Measurements from ENCODE around the gene CACNG6. TPM values are rescaled to one million over a fixed set of nuclear protein-coding genes. Genes with fewer than 3 reads are reported as not detected.
A peak's percentile ranks its signal among the peaks of the same experiment; 100 is the strongest.
"Not testable (repeated sequence)": the region's sequence is repeated elsewhere in the genome, so short reads cannot be mapped to it uniquely, and the experiment has no call there.

The CACNG6 gene, protein sequence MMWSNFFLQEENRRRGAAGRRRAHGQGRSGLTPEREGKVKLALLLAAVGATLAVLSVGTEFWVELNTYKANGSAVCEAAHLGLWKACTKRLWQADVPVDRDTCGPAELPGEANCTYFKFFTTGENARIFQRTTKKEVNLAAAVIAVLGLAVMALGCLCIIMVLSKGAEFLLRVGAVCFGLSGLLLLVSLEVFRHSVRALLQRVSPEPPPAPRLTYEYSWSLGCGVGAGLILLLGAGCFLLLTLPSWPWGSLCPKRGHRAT
- total RNA-seq (2014; rRNA removed; shearing (Covaris generic)) = 1.0 and 9.3 TPM in 2 replicates

DNA sequence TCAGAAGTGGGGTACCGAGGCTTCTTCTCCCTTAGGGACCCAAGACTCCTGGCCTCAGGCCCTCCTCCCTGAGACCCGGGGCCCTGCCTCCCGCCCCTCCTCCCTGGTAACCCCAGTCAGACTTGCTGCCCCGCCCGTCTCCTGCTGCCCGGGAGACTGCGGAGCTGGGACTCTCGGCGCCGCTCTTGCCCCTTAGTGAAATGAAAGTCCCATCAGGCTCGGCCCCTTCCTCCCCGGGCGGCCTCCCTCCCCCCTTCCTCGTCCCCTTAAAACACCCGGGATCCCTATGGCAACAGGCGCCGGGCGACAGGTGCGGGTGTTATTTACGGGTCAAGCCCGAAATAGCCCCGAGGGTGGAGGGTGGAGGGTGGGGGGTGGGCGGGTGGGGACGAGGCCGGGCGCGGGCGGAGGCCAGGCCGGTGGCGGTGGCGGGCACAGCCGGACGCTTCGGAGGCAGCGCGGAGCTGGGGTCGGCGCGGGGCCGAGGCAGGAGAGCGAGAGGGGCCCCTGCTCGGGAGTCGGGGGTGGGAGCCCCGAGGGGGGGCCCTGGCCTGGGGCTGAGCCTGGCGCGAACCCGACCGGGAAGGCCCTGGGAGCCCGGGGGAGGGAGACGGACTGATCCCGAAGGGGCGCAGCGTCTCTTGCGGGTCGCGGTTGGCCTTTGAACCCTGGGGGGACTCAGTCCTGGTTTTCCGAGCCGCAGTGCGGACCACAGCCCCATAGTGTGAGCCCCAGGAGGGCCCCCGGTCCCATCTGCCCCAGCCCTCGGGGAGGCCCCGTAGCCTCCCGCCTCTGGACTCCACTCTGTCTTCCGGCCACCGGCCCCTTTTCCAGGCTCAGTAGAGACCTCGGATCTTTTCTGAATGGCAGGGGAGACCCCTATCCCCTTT lies at the start of gene CACNG6:
CACNG6 (plus strand) TSS at position 414 of the 890 bp plus-strand sequence. CDS start 1,241 bp downstream, outside the sequence.
- peak; percentile 74 for DNase-seq (ENCODE audit: low read depth)

DNA sequence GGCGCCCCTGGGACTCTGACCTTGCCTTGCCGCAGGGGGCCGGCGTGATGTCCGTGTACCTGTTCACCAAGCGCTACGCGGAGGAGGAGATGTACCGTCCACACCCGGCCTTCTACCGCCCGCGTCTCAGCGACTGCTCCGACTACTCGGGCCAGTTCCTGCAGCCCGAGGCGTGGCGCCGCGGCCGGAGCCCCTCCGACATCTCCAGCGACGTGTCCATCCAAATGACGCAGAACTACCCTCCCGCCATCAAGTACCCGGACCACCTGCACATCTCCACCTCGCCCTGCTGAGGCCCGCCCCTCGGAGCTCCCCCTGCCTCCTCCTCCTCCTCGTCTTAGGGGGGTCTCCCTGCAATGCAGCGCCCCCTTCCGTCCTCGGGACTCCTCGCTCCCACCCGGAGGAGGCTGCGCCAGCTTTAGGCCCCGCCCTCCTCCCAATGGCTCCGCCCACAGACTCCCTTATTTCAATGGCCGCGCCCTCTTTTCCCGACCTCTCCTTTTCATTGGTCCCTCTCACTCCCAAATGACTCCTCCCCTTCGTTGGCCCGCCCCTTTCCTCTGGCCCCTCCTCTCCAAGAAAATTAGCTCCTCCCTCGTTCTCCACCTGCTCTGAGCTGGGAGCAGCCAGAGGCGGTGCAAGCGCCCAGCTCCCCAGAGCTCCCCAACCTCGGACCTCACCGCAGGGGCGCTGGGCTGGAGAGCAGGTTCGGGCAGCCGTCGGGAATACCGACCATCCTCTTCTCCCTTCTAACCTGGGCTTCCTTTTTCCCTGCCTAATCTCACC lies 49.2 kb upstream of the CACNG6 start:
- peak; percentile 67 for DNase-seq (ENCODE audit: low read depth)

DNA sequence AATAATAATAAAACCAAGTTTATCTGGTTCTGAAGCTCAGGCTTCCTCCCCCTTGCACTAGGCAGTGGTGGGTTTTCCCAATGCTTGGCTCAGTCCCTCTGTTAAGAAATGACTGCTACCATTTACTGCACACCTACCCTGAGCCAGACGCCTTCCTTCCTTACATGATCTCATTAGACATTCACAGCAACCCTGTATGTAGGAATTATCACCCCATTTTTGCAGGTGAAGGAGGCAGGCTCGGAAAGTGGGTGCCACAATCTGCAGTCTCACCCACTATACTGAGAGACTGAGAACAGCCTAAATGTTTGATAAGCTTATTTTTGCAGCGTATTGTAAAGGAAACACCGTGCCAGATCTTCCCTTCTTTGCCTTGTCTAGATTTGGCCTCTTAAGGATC lies 47.0 kb upstream of the CACNG6 start:
- no peak for DNase-seq (ENCODE audit: low read depth)

DNA sequence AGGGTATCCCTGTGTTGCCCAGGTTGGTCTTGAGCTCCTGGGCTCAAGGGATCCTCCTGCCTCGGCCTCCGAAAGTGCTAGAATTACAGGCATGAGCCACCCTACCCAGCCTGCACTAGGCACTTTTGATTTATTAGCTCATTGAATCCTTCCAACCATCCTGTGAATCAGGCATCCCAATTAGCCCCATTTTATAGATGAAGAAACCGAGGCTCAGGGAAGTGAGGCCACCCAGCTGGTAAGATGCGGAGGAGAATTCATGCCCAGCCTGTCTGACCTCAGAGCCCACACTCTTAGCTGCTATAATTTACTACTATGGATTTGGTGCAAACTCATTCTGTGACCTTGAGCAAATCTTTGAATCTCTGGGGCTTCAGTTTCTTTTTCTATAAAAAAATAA lies 46.5 kb upstream of the CACNG6 start:
- DNase-seq (ENCODE audit: low read depth) = no peak

DNA sequence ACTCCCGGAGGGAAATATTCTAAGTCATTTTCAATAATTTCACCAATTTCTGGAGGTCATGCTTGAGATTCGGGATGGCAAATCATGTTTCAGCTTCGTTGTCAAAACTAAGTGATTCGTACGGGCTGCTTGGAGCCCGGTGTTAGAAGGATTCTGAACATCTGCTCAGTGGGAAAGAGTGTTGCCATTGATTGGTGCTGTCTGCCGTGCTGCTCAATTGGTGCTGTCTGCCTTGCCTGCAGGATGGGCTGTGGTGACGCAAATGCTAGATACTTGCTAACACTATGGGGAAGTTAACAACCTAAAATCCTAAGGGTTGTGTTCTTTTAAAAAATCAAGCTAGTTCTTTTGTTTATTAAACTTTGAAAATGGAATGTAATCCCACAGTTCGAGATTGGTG lies 46.0 kb upstream of the CACNG6 start:
- peak; percentile 69 for DNase-seq (ENCODE audit: low read depth)

DNA sequence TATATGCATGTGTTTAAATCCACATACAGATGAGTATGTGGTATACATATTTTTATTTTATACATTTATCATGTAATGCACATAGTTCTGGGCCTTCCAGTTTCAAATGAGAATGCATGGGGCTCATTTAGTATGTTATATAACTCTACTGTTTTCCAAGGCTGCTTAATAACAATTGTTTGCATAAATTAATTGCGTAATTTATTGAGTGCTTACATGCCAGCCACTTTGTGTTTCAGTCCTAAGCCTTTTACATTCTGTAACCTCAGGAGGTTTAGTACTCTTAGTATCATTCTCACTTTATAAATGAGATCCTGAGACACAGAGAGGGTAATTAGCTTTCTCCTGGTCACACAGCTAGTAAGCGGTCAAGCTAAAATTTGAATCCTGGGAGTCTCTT lies 45.4 kb upstream of the CACNG6 start:
- DNase-seq (ENCODE audit: low read depth) = no peak

DNA sequence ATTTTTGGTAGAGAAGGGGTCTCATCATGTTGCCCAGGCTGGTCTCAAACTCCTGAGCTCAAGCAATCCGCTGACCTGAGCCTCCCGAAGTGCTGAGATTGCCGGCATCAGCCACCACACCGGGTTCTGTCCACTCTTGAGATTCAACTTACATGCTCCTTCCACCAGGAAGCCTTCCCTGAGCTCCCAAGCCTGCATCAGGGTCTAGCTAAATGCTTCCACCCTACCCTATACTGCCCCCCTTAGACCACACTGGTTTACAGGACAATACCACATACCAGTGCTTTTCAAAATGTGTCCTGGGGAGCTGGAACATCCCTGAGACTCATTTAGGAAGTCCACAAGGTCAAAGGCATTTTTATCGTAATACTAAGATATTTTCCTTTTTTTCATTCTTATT lies 43.8 kb upstream of the CACNG6 start:
- DNase-seq (ENCODE audit: low read depth) = peak; percentile 35

DNA sequence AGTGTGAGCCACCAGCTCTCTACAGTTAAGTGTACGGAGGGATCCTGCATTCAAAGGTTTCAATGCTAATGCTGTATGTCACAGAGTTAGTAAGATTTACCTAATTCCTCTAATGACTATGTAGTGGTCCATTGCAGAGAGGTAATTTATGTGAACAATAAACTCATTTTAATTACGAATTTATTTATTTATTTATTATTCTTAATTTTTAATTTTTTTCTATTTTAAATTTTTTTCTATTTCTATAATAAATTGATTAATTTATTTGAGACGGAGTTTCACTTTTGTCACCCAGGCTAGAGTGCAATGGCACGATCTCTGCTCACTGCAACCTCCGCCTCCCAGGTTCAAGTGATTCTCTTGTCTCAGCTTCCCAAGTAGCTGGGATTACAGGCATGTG lies 42.8 kb upstream of the CACNG6 start:
- DNase-seq (ENCODE audit: low read depth) = not testable (repeated sequence)

DNA sequence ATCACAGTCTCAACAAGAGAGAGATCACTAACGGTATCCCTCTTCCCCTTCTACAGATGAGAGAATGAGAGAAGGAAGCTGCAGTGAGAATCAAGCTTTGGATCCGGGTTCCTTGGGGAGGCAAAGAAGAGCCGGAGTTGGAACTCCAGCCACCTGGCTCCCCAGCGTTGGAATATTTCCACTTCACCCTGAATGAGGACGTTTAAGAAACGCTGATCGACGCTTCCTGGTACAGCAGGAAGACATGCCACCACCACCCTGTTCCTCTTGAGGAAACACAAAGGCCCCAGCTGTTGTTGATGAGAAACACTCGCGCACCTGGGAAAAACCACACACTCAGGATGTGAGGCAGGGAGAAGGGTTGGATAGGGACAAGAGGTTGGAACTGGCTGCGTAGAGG lies 40.0 kb upstream of the CACNG6 start:
- DNase-seq (ENCODE audit: low read depth) = no peak

DNA sequence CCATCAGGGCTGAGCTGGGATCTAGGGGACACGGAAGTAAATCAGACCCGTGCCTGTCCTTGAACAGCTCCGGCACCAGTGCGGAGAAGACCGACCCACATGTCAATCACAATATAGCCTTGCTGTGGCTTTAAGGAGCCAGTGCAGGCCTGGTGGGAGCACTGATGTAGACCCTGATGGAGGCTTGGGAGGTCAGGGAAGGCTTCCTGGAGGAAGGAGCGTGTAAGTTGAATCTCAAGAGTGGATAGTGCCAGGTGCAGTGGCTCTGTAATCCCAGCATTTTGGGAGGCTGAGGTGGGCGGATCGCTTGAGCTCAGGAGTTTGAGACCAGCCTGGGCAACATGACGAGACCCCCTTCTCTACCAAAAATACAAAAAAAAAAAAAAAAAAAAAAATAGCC lies 39.5 kb upstream of the CACNG6 start:
- DNase-seq (ENCODE audit: low read depth) = no peak

DNA sequence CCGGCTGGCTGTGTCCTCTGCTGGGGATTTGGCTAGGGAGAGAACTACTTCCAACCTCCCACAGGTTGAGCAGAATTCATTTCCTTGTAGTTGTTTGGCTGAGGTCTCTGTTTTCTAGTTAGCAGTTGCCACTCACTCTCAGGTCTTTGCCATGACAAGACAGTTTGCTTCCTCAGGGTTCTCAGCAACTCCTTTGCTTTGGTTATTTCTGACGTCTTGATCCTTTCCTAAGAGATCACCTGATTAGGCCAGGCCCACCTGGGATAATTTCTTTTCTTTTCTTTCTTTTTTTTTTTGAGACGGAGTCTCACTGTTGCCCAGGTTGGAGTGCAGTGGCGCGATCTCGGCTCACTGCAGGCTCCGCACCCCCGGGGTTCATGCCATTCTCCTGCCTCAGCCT lies 38.1 kb upstream of the CACNG6 start:
- no peak for DNase-seq (ENCODE audit: low read depth)

DNA sequence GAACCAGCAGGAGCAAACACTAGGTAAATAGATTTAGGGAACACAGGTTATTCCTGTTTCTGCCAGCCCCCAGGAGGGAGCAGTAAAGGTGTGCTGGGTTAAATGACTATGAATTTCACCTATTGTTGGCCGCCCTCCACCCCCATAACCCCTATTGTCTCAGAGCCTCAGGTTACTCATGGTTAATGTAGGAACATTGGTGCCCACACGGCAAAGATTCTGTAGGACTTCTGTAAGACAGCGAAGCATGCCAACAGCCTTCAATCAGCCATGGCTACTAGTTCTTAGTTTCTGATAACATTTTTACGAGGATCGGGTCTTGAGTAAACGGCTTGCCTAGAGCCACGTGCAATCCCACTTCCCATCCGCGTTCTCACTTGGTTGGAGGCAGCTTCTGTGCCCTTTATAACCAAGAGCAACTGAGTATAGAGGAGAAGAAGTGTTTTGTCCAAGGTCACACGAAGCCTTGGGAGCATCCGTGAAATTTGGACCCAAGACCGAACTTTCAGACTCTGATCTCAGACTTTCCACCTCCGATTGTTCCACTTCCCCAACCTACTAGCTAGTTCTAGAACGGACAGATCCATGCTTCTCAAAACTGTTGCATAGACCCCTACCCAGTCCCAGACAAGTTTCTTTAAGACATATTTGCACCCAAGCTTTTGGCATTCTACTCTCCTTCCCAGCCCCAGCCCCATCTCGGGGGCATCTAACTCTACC lies 33.8 kb upstream of the CACNG6 start:
- DNase-seq (ENCODE audit: low read depth) = no peak

DNA sequence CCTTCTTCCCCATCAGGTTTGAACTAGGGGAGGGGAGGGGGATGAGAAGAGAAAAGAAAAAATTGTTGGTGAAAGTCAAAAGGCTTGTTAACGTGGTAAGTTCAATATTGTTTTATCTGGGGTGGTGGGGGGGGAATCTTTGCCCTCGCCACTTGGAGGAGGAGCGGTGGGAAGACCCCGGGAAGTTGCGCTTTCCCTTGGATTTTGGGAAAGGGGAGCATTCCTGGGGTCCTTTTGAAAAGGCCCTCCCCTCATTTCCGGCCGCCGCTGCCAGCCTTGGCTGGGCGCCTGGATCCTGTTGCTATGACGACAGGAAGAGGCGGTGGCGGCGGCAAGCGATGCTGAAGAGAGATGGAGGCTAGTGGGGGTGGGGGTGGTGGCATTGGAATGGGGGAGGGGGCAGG lies 33.3 kb upstream of the CACNG6 start:
- DNase-seq (ENCODE audit: low read depth) = peak; percentile 65

DNA sequence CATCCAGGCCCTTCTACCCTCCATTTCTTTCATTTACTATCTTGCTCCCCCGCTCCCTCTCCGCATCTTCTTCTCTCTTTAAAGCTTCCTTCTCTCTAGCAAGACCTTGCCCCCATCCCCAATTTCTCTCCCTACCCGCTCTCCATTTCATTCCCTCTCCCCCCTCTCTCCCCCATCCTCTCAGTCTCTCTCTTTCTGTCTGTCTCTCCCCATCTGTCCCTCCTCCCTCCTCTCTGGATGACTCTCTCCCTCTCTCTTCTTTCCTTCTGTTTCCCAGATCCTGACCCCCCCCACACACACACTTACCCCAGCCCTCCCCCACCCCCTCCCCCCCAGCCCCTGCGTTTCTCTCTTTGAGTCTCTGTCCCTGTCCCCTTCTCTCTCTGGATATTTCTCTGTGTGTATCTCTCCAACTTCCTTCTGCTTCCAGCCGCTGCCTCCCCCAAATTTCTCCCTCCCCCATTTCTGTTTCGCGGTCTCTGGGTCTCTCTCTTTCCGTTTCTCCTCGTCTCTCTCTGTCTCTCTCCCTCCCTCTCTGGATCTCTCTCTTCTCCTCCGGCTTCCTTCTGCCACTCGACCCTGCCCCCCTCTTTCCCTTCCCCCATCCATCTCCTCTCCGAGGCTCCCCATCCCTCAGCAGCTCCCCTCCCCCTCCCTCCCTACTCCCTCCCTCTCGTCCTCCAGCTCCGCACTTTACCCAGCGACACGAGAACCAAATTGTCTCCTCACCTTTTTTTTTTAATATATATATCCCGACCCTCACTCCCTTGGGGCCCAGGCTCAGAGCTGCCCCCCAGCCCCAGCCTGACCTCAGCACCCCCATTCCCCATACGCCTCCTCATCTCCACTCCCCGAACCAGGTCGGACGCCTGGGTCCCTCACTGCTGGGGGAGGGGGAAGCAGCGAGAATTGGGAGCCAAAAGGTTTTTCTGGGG lies 32.3 kb upstream of the CACNG6 start:
- no peak for DNase-seq (ENCODE audit: low read depth)

DNA sequence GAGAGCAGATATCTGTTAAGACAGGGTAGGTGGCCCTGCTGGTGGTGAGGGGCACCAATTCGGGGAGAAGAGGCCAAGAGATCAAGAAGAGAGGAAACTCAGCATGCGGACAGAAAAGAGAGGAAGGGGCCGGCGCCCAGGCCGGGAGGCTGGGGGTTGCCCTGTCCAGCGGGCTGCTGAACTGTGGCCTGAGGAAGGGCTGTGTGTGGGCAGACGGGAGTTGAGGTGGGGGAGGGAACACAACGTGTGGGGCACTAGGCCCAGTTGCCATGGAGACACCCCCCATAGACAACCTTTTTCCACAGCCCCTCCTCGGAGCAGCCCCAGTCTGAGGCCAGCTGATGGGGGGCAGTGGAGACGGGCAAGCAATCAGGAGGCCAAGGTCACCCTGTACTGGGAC lies 31.2 kb upstream of the CACNG6 start:
- no peak for DNase-seq (ENCODE audit: low read depth)

DNA sequence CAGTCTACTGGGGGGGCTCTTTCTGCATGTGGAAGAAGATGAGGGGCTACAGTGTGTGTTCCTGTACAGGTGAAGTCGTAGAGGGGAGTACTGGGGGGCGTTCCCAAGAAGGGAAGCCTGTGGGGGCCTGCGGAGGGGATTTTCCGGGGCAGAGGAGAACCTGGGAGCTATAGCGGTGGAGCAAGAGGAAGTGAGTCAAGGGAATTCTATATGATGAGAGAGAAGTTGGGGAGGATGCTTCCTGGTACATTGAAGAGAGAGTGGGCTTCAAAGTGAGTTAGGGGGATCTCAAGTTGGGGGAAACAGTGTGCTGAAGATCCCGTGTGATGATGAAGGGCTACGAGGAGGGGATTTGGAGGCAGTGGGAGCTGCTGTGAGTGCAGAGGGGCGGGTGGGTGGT lies 30.6 kb upstream of the CACNG6 start:
- DNase-seq (ENCODE audit: low read depth) = peak; percentile 60

DNA sequence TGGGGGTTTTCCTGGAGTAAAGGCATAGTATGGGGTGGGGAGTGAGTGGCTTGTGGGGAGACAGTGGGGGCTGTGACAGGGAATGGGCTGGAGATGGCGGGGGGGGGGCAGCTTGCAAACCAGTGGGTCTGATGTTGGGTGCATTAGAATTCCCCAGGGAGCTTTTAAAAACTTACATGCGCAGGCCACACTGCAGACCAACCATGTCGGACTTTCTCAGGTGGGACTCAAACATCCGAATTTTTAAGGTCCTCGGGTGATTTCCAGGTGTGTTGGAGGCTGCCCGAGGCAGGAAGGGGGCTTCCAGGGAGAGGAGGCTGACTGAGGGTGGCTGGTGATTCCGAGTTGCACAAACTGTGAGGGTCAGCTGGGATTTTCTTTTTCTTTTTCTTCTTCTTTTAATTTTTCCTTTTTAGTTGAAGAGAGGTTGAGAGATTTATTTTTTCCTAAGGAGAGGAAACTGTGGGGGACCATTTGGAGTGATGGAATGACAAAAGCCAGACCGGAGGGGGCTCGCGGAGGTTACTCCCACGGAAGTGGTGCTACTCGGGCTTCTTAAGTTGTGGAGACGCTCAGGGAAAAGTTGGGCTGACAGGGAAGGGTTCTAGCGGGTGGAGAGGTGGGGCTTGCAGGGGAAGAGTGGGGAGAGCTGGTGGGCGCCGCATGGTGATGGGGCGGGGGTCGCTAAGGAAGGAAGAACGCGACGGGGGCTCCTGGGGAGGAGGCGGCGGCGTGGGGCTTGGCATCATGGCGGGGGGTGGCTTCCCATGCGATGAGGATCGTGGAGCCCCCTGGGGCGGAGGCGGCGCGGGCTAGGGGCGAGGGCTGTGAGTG lies 29.7 kb upstream of the CACNG6 start:
- DNase-seq (ENCODE audit: low read depth) = peak; percentile 74

DNA sequence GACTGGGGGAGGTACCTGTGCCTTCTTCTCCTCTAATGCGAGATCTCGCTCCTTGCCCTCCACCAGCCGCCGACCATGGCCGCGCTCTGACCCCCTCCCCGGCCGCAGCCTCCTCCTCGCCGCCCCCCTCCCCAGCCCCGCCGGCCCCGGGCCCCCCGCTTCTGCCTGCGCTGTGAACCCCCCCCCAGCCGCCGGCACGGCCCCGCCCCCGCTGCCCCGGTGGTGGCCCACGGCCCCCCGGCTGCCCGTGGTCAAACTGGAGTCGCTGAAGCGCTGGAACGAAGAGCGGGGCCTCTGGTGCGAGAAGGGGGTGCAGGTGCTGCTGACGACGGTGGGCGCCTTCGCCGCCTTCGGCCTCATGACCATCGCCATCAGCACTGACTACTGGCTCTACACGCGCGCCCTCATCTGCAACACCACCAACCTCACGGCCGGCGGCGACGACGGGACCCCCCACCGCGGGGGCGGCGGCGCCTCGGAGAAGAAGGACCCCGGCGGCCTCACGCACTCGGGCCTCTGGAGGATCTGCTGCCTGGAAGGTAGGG lies 28.5 kb upstream of the CACNG6 start, which contains the start of gene CACNG8:
CACNG8 (plus strand) TSS at position 51 of the 545 bp plus-strand sequence.
- no peak for DNase-seq (ENCODE audit: low read depth)

DNA sequence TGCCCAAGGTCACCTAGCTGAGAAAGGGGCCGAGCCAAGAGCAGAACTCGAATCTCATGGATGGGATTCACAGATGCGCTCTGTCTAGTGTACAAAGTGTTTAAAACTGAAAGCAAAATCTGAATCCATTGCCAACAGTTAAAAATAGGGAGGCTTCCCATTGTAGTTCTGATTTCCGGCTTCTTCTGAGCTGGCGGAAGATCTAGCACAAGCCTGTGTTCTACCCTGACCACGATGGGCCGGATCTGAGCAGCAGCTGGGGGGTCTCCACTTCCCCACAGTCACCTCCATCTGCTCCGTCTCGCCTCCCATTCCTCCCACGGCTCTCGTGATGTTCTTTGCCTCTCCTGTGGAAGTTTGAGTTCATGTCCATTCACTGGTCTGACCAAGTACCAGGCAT lies 26.3 kb upstream of the CACNG6 start:
- DNase-seq (ENCODE audit: low read depth) = no peak
